Activated B cell treated with CpG ODN at 0.5 μM for 24 hours (primary cell): ENCODE measurements around the gene WDR64. TPM values are rescaled to one million over a fixed set of nuclear protein-coding genes. Genes with fewer than 3 reads are reported as not detected.

Experiments
- ATAC-seq: fragments of 200-7000 bp; cut with Tn5 transposase; one replicate; pipeline ENCODE4 v1.10.0; 2021; ENCODE audit warnings: low read depth, mild to moderate bottlenecking, moderate library complexity
- CTCF ChIA-PET: fragments of 350-600 bp; sonication (Branson Sonifier 250); formaldehyde crosslinking; loops from one replicate; lab custom pipeline; 2021; ENCODE audit warnings: antibody characterized with exemption; lab: Charles Lee
- POLR2A ChIA-PET: fragments of 350-600 bp; sonication (Branson Sonifier 250); formaldehyde crosslinking; loops from one replicate; lab custom pipeline; 2021; ENCODE audit warnings: antibody characterized with exemption; lab: Charles Lee
- DNase-seq: peaks from one replicate; pipeline ENCODE4 v3.0.0; 2022
- H3K27ac Mint-ChIP-seq: one replicate; pipeline ENCODE4 v1.8.0; 2020; ENCODE audit warnings: mixed read lengths
- H3K27me3 Mint-ChIP-seq: one replicate; pipeline ENCODE4 v1.8.0; 2021; ENCODE audit warnings: mixed read lengths
- H3K36me3 Mint-ChIP-seq: one replicate; pipeline ENCODE4 v1.8.0; 2021; ENCODE audit warnings: low read depth, mixed read lengths
- H3K4me1 Mint-ChIP-seq: one replicate; pipeline ENCODE4 v1.8.0; 2021; ENCODE audit warnings: mixed read lengths
- H3K4me3 Mint-ChIP-seq: one replicate; pipeline ENCODE4 v1.8.0; 2020; ENCODE audit warnings: mild to moderate bottlenecking, mixed read lengths
- H3K9me3 Mint-ChIP-seq: one replicate; pipeline ENCODE4 v1.8.0; 2020; ENCODE audit warnings: mixed read lengths
- CTCF ChIP-seq: fragments of 200-600 bp; IDR thresholded peaks from one replicate; pipeline ENCODE4 v1.8.0; 2022; ENCODE audit warnings: antibody characterized with exemption, mild to moderate bottlenecking
- intact Hi-C: fragments of 100-400 bp; cut with micrococcal nuclease; formaldehyde crosslinking; loops from one replicate; pipeline ENCODE4 v1.15.1; 2024
- total RNA-seq: library from RNA; stranded (reverse); gene quantifications from 2 replicates; pipeline ENCODE4 v1.2.3, GENCODE V29; 2022

The WDR64 gene
- total RNA-seq, 1 donor from 2014 or later: 0.58 TPM

- intact Hi-C loops: no loop called here
- TF ChIP-seq CTCF: no peak
- ATAC-seq: no peak
Observed at GRCh38 chr1:241707442-241707841, 55.4 kb downstream of the WDR64 start.

GRCh38 chr1:241711326-241711725 lies 59.2 kb downstream of the WDR64 start:
- intact Hi-C loops: no loop called here
- H3K36me3 Mint-ChIP-seq: no peaks in the 10 kb centered on the region
- no peaks in the 10 kb centered on the region for H3K9me3 Mint-ChIP-seq
- ATAC-seq: no peak
- CTCF ChIA-PET: no interaction called here
- H3K27ac Mint-ChIP-seq: no peak overlapping the region
- no peak for TF ChIP-seq CTCF
- H3K27me3 Mint-ChIP-seq: peaks cover 27% of the 10 kb centered on the region
- DNase-seq: no peak
- POLR2A ChIA-PET: no interaction called here
- H3K4me3 Mint-ChIP-seq: no peak overlapping the region
- H3K4me1 Mint-ChIP-seq: peaks cover 2% of the 10 kb centered on the region

More at GRCh38 chr1:241707442-241707841, 55.4 kb downstream of the WDR64 start:
- DNase-seq: no peak
- peaks cover 9% of the 10 kb centered on the region for H3K9me3 Mint-ChIP-seq
- ChIA-PET POLR2A (no interaction called here), CTCF (no interaction called here)
- no peak overlapping the region for H3K27ac Mint-ChIP-seq
- no peak overlapping the region for H3K4me3 Mint-ChIP-seq
- no peaks in the 10 kb centered on the region for H3K36me3 Mint-ChIP-seq
- H3K27me3 Mint-ChIP-seq: peaks cover 24% of the 10 kb centered on the region
- H3K4me1 Mint-ChIP-seq: no peaks in the 10 kb centered on the region

- Mint-ChIP-seq H3K4me3 (no peak overlapping the region), H3K4me1 (peaks cover 2% of the 10 kb centered on the region), H3K36me3 (no peaks in the 10 kb centered on the region), H3K27me3 (peaks cover 17% of the 10 kb centered on the region), H3K27ac (no peak overlapping the region), H3K9me3 (no peaks in the 10 kb centered on the region)
- ChIA-PET CTCF (no interaction called here), POLR2A (no interaction called here)
- no peak for TF ChIP-seq CTCF
- intact Hi-C loops: no loop called here
- DNase-seq: no peak
- no peak for ATAC-seq
Observed at GRCh38 chr1:241713316-241713715, 61.2 kb downstream of the WDR64 start.

GRCh38 chr1:241714321-241715218 lies 62.5 kb downstream of the WDR64 start:
- ATAC-seq: no peak
- Mint-ChIP-seq H3K36me3 (no peaks in the 10 kb centered on the region), H3K9me3 (no peaks in the 10 kb centered on the region), H3K4me3 (no peak overlapping the region), H3K27me3 (peaks cover 11% of the 10 kb centered on the region), H3K4me1 (peaks cover 2% of the 10 kb centered on the region), H3K27ac (no peak overlapping the region)
- TF ChIP-seq CTCF: no peak
- intact Hi-C loops: no loop called here
- DNase-seq: no peak
- CTCF ChIA-PET: no interaction called here
- POLR2A ChIA-PET: no interaction called here

- peaks cover 2% of the 10 kb centered on the region for H3K4me1 Mint-ChIP-seq
- CTCF ChIA-PET: no interaction called here
- ATAC-seq (no peak), DNase-seq (no peak)
- POLR2A ChIA-PET: no interaction called here
- no peak overlapping the region for H3K4me3 Mint-ChIP-seq
- H3K9me3 Mint-ChIP-seq: no peaks in the 10 kb centered on the region
- H3K27me3 Mint-ChIP-seq: peaks cover 11% of the 10 kb centered on the region
- H3K36me3 Mint-ChIP-seq: no peaks in the 10 kb centered on the region
- no peak overlapping the region for H3K27ac Mint-ChIP-seq
- intact Hi-C loops: no loop called here
- TF ChIP-seq CTCF: no peak
Observed at GRCh38 chr1:241715435-241715834, 63.4 kb downstream of the WDR64 start.
